Effector memory CD4-positive, alpha-beta T cell (primary cell): Measurements from ENCODE around the gene VPS51.

Experiments used
- DNase-seq, 3 donors: peaks; one replicate each; pipeline ENCODE4 v3.0.0-alpha.2; 2020
- H3K27ac ChIP-seq: 2 replicates; pipeline ENCODE4 v1.7.0; 2013; ENCODE audit warnings: mild to moderate bottlenecking, low read length, moderate library complexity; ENCODE audit not compliant: insufficient read depth, poor library complexity, severe bottlenecking
- H3K27me3 ChIP-seq: replicated peaks from 2 replicates; pipeline ENCODE4 v1.7.0; 2013; ENCODE audit warnings: mild to moderate bottlenecking, low read length; ENCODE audit not compliant: insufficient read depth, control insufficient read depth, poor library complexity, severe bottlenecking
- H3K36me3 ChIP-seq: 2 replicates; pipeline ENCODE4 v1.7.0; 2013; ENCODE audit warnings: mild to moderate bottlenecking, low read length, moderate library complexity; ENCODE audit not compliant: control insufficient read depth, insufficient read depth
- H3K4me1 ChIP-seq: 2 replicates; pipeline ENCODE4 v1.7.0; 2013; ENCODE audit warnings: low read length, mild to moderate bottlenecking; ENCODE audit not compliant: control insufficient read depth, insufficient read depth, poor library complexity, severe bottlenecking
- H3K4me3 ChIP-seq: 2 replicates; pipeline ENCODE4 v1.7.0; 2013; ENCODE audit warnings: low read length, low read depth, mild to moderate bottlenecking; ENCODE audit not compliant: insufficient read depth, poor library complexity, severe bottlenecking
- H3K9me3 ChIP-seq: 2 replicates; pipeline ENCODE4 v1.7.0; 2013; ENCODE audit warnings: mild to moderate bottlenecking, low read length, moderate library complexity; ENCODE audit not compliant: control insufficient read depth

VPS51 gene

GRCh38 chr11:65059523-65059922, 36.5 kb upstream of the VPS51 start:
- Histone ChIP-seq H3K4me1 (peaks cover 2% of the 10 kb centered on the region), H3K27me3 (no peaks in the 10 kb centered on the region), H3K27ac (no peak overlapping the region), H3K9me3 (no peaks in the 10 kb centered on the region), H3K36me3 (no peaks in the 10 kb centered on the region), H3K4me3 (no peak overlapping the region)
- DNase-seq, result no peak

- no peak overlapping the region for H3K4me3 ChIP-seq
- no peaks in the 10 kb centered on the region for H3K36me3 ChIP-seq
- peaks cover 2% of the 10 kb centered on the region for H3K4me1 ChIP-seq
- H3K27me3 ChIP-seq, result no peaks in the 10 kb centered on the region
- no peak overlapping the region for H3K27ac ChIP-seq
- no peak for DNase-seq
- no peaks in the 10 kb centered on the region for H3K9me3 ChIP-seq
These were observed 35.8 kb upstream of the VPS51 start for GRCh38 chr11:65059959-65060824.

- no peak for DNase-seq
These were observed 35.1 kb upstream of the VPS51 start for GRCh38 chr11:65060913-65061408.

GRCh38 chr11:65063532-65063931, 32.5 kb upstream of the VPS51 start:
- Histone ChIP-seq H3K27ac (no peak overlapping the region), H3K4me1 (peaks cover 2% of the 10 kb centered on the region), H3K4me3 (no peak overlapping the region), H3K9me3 (no peaks in the 10 kb centered on the region), H3K36me3 (no peaks in the 10 kb centered on the region), H3K27me3 (no peaks in the 10 kb centered on the region)
- no peak for DNase-seq

More at GRCh38 chr11:65060913-65061408, 35.1 kb upstream of the VPS51 start:
- Histone ChIP-seq H3K9me3 (no peaks in the 10 kb centered on the region), H3K36me3 (no peaks in the 10 kb centered on the region), H3K27ac (no peak overlapping the region), H3K4me3 (no peak overlapping the region), H3K27me3 (no peaks in the 10 kb centered on the region), H3K4me1 (peaks cover 2% of the 10 kb centered on the region)

- Histone ChIP-seq H3K4me1 (peaks cover 2% of the 10 kb centered on the region), H3K27me3 (no peaks in the 10 kb centered on the region), H3K9me3 (no peaks in the 10 kb centered on the region), H3K27ac (no peak overlapping the region), H3K36me3 (no peaks in the 10 kb centered on the region), H3K4me3 (no peak overlapping the region)
- no peak for DNase-seq
These were observed 31.2 kb upstream of the VPS51 start for GRCh38 chr11:65064847-65065240.

- Histone ChIP-seq H3K27ac (no peak overlapping the region), H3K4me1 (no peaks in the 10 kb centered on the region), H3K27me3 (no peaks in the 10 kb centered on the region), H3K9me3 (no peaks in the 10 kb centered on the region), H3K36me3 (no peaks in the 10 kb centered on the region), H3K4me3 (no peak overlapping the region)
- DNase-seq, result no peak
These were observed 30.2 kb upstream of the VPS51 start for GRCh38 chr11:65065851-65066250.

GRCh38 chr11:65066315-65066714, 29.7 kb upstream of the VPS51 start:
- Histone ChIP-seq H3K27me3 (no peaks in the 10 kb centered on the region), H3K4me3 (no peak overlapping the region), H3K36me3 (no peaks in the 10 kb centered on the region), H3K9me3 (no peaks in the 10 kb centered on the region), H3K4me1 (no peaks in the 10 kb centered on the region), H3K27ac (no peak overlapping the region)
- no peak for DNase-seq

GRCh38 chr11:65066805-65067291, 29.2 kb upstream of the VPS51 start:
- H3K27ac ChIP-seq, result no peak overlapping the region
- H3K36me3 ChIP-seq, result no peaks in the 10 kb centered on the region
- no peaks in the 10 kb centered on the region for H3K4me1 ChIP-seq
- no peak for DNase-seq
- H3K4me3 ChIP-seq, result no peak overlapping the region
- no peaks in the 10 kb centered on the region for H3K27me3 ChIP-seq
- H3K9me3 ChIP-seq, result no peaks in the 10 kb centered on the region

GRCh38 chr11:65067446-65067845, 28.6 kb upstream of the VPS51 start:
- Histone ChIP-seq H3K27ac (no peak overlapping the region), H3K4me3 (no peak overlapping the region), H3K4me1 (no peaks in the 10 kb centered on the region), H3K9me3 (no peaks in the 10 kb centered on the region), H3K27me3 (no peaks in the 10 kb centered on the region), H3K36me3 (no peaks in the 10 kb centered on the region)
- DNase-seq, result no peak

GRCh38 chr11:65069217-65069616, 26.8 kb upstream of the VPS51 start:
- no peak for DNase-seq
- no peaks in the 10 kb centered on the region for H3K4me1 ChIP-seq
- no peaks in the 10 kb centered on the region for H3K9me3 ChIP-seq
- H3K4me3 ChIP-seq, result no peak overlapping the region
- no peaks in the 10 kb centered on the region for H3K27me3 ChIP-seq
- H3K36me3 ChIP-seq, result no peaks in the 10 kb centered on the region
- H3K27ac ChIP-seq, result no peak overlapping the region
